GM23338 (cell line): ENCODE results near the gene FBXL5. TPM values are rescaled to one million over a fixed set of nuclear protein-coding genes. Genes with fewer than 3 reads are reported as not detected.
"Not testable (repeated sequence)": the region's sequence is repeated elsewhere in the genome, so short reads cannot be mapped to it uniquely, and the experiment has no call there.

Experiments used
- ATAC-seq: fragments of 200-7000 bp; cut with Tn5 transposase; 3 replicates; pipeline ENCODE4 v1.9.1; 2020
- DNase-seq: peaks from one replicate; pipeline ENCODE4 v3.0.0-alpha.2; 2015; ENCODE audit warnings: low spot score
- H2AFZ ChIP-seq: fragments of 200-600 bp; sonication (generic); 2 replicates; pipeline ENCODE4 v1.8.0; 2016; ENCODE audit warnings: antibody characterized with exemption, mild to moderate bottlenecking, moderate library complexity
- H3F3A ChIP-seq: fragments of 200-600 bp; sonication (generic); replicated peaks from 2 replicates; pipeline ENCODE4 v1.8.0; 2017; ENCODE audit warnings: antibody characterized with exemption, mixed run types, low read depth
- H3K27ac ChIP-seq: fragments of 200-600 bp; sonication (generic); 2 replicates; pipeline ENCODE4 v1.6.1; 2016; ENCODE audit warnings: low read depth
- H3K27me3 ChIP-seq: fragments of 200-600 bp; sonication (generic); 2 replicates; pipeline ENCODE4 v1.8.0; 2016; ENCODE audit warnings: mild to moderate bottlenecking, mixed run types, moderate library complexity; ENCODE audit not compliant: insufficient read depth
- H3K36me3 ChIP-seq: fragments of 200-600 bp; sonication (generic); 2 replicates; pipeline ENCODE4 v1.8.0; 2016; ENCODE audit warnings: mild to moderate bottlenecking; ENCODE audit not compliant: insufficient read depth
- H3K4me1 ChIP-seq: fragments of 200-600 bp; sonication (generic); 2 replicates; pipeline ENCODE4 v1.8.0; 2016; ENCODE audit warnings: mild to moderate bottlenecking, moderate library complexity; ENCODE audit not compliant: insufficient read depth
- H3K4me2 ChIP-seq: fragments of 200-600 bp; sonication (generic); 2 replicates; pipeline ENCODE4 v1.7.1; 2017; ENCODE audit warnings: mixed run types
- H3K4me3 ChIP-seq: fragments of 200-600 bp; sonication (generic); 2 replicates; pipeline ENCODE4 v1.6.1; 2016; ENCODE audit warnings: mixed run types
- H3K79me2 ChIP-seq: fragments of 200-600 bp; sonication (generic); replicated peaks from 2 replicates; pipeline ENCODE4 v1.8.0; 2017; ENCODE audit warnings: mild to moderate bottlenecking; ENCODE audit not compliant: insufficient read depth
- H3K9me2 ChIP-seq: fragments of 200-600 bp; sonication (generic); 2 replicates; pipeline ENCODE4 v1.8.0; 2017; ENCODE audit not compliant: insufficient read depth
- H4K20me1 ChIP-seq: fragments of 200-600 bp; sonication (generic); replicated peaks from 2 replicates; pipeline ENCODE4 v1.8.0; 2017; ENCODE audit warnings: mild to moderate bottlenecking; ENCODE audit not compliant: insufficient read depth
- H3K27ac Mint-ChIP-seq: 2 replicates; pipeline ENCODE4 v1.8.0; 2020; ENCODE audit warnings: inconsistent platforms, mild to moderate bottlenecking, moderate library complexity, mixed read lengths
- H3K27me3 Mint-ChIP-seq: 3 replicates; pipeline ENCODE4 v1.8.0; 2022; ENCODE audit warnings: low read depth, mild to moderate bottlenecking, moderate library complexity, mixed read lengths, inconsistent platforms; ENCODE audit not compliant: insufficient read depth, poor library complexity
- H3K36me3 Mint-ChIP-seq: 3 replicates; pipeline ENCODE4 v1.8.0; 2021; ENCODE audit warnings: low read depth, mild to moderate bottlenecking, inconsistent platforms, moderate library complexity, mixed read lengths
- H3K4me1 Mint-ChIP-seq: 3 replicates; pipeline ENCODE4 v1.8.0; 2020; ENCODE audit warnings: mild to moderate bottlenecking, inconsistent platforms, mixed read lengths
- H3K4me3 Mint-ChIP-seq: 3 replicates; pipeline ENCODE4 v1.8.0; 2021; ENCODE audit warnings: moderate library complexity, mild to moderate bottlenecking, inconsistent platforms, mixed read lengths
- H3K9me3 Mint-ChIP-seq: 3 replicates; pipeline ENCODE4 v1.8.0; 2020; ENCODE audit warnings: moderate library complexity, mild to moderate bottlenecking, inconsistent platforms, mixed read lengths
- CTCF ChIP-seq, 2 experiments: fragments of 200-600 bp in 1 of 2; sonication (generic) in 1 of 2; conservative IDR thresholded peaks; 2 replicates each; pipeline versions ENCODE4 v1.5.1 to v1.6.1; 2016 to 2017; ENCODE audit warnings: antibody characterized with exemption in 2 of 2, low read depth in 2 of 2, mild to moderate bottlenecking in 2 of 2, moderate library complexity in 1 of 2
- ETS1 ChIP-seq: IDR thresholded peaks from 2 replicates; pipeline ENCODE4 v1.6.1; 2016; ENCODE audit warnings: antibody characterized with exemption
- EZH2 ChIP-seq: fragments of 200-600 bp; sonication (generic); IDR thresholded peaks from one replicate; pipeline ENCODE4 v1.8.0; 2017; ENCODE audit warnings: antibody characterized with exemption, mild to moderate bottlenecking, low read depth; ENCODE audit not compliant: unreplicated experiment
- EZH2phosphoT487 ChIP-seq: fragments of 200-600 bp; sonication (generic); IDR thresholded peaks from one replicate; pipeline ENCODE4 v1.8.1; 2018; ENCODE audit warnings: antibody characterized with exemption; ENCODE audit not compliant: unreplicated experiment
- JUNB ChIP-seq: IDR thresholded peaks from one replicate; pipeline ENCODE4 v1.6.1; 2016; ENCODE audit warnings: antibody characterized with exemption; ENCODE audit not compliant: unreplicated experiment
- REST ChIP-seq: IDR thresholded peaks from one replicate; pipeline ENCODE4 v1.6.1; 2018; ENCODE audit warnings: antibody characterized with exemption; ENCODE audit not compliant: unreplicated experiment
- STAT1 ChIP-seq: IDR thresholded peaks from one replicate; pipeline ENCODE4 v1.6.1; 2016; ENCODE audit warnings: antibody characterized with exemption; ENCODE audit not compliant: unreplicated experiment
- ZNF331 ChIP-seq: fragments of 250-450 bp; sonication (Bioruptor Pico); IDR thresholded peaks from 2 replicates; pipeline ENCODE4 v1.5.0; 2020; ENCODE audit warnings: low read depth, mild to moderate bottlenecking, moderate library complexity
- polyA plus RNA-seq: library from polyadenylated mRNA; unstranded; fragments of >200 nt; fragmentation: Nextera tagmentation; extraction: Ambion mirVana; gene quantifications from 2 replicates; pipeline ENCODE4 v1.2.1, GENCODE V29; 2016
- total RNA-seq: library from RNA; depleted of rRNA; stranded (reverse); fragments of >200 nt; shearing (Covaris generic); gene quantifications from 2 replicates; pipeline ENCODE4 v1.2.3, GENCODE V29; 2014

The FBXL5 gene
- total and polyA plus RNA-seq, 2 experiments from 2014 or later: 55.7 to 81.9 TPM

GRCh38 chr4:15617407-15617806 lies 37.8 kb downstream of the FBXL5 start:
- H4K20me1 ChIP-seq: not testable (repeated sequence)
- peaks cover 62% of the 10 kb centered on the region for H3K79me2 ChIP-seq

GRCh38 chr4:15614891-15615290 lies 40.3 kb downstream of the FBXL5 start:
- H3K36me3 ChIP-seq, H3K27ac ChIP-seq, H3K27me3 ChIP-seq, H2AFZ ChIP-seq, H4K20me1 ChIP-seq, ATAC-seq, DNase-seq, H3K4me3 ChIP-seq, H3F3A ChIP-seq, H3K4me2 ChIP-seq, H3K4me3 Mint-ChIP-seq, H3K4me1 ChIP-seq, H3K4me1 Mint-ChIP-seq, H3K9me2 ChIP-seq, H3K27ac Mint-ChIP-seq, H3K27me3 Mint-ChIP-seq: not testable (repeated sequence)
- peaks cover 29% of the 10 kb centered on the region for H3K9me3 Mint-ChIP-seq
- H3K36me3 Mint-ChIP-seq: peaks cover 50% of the 10 kb centered on the region
- peaks cover 37% of the 10 kb centered on the region for H3K79me2 ChIP-seq

More at GRCh38 chr4:15617407-15617806, 37.8 kb downstream of the FBXL5 start:
- H3K4me1 Mint-ChIP-seq, H3K27ac ChIP-seq, H3K4me2 ChIP-seq, DNase-seq, H3K27ac Mint-ChIP-seq, H3K4me3 Mint-ChIP-seq, H3K27me3 Mint-ChIP-seq, H3K4me1 ChIP-seq, ATAC-seq, H3K4me3 ChIP-seq, H3F3A ChIP-seq, H2AFZ ChIP-seq, H3K27me3 ChIP-seq, H3K9me2 ChIP-seq: not testable (repeated sequence)
- Mint-ChIP-seq H3K9me3 (peaks cover 45% of the 10 kb centered on the region), H3K36me3 (peaks cover 75% of the 10 kb centered on the region)
- H3K36me3 ChIP-seq: peaks cover 13% of the 10 kb centered on the region

- Histone ChIP-seq H3K9me2 (no peaks in the 10 kb centered on the region), H4K20me1 (no peaks in the 10 kb centered on the region)
- TF ChIP-seq STAT1 (no peak), ZNF331 (CRISPR knock-in tag) (no peak), ETS1 (no peak), JUNB (no peak), EZH2phosphoT487 (no peak), EZH2 (no peak), REST (no peak), CTCF (conservative IDR thresholded peaks at IDR 0.05; ENCODE audit: low read depth in 2 of 2) (no peak)
Measured at GRCh38 chr4:15612136-15612535, 43.0 kb downstream of the FBXL5 start.

More at GRCh38 chr4:15612136-15612535, 43.0 kb downstream of the FBXL5 start:
- no peaks in the 10 kb centered on the region for H3K27me3 Mint-ChIP-seq
- no peaks in the 10 kb centered on the region for H3F3A ChIP-seq
- ATAC-seq (no peak), DNase-seq (no peak)
- no peak overlapping the region for H3K27ac Mint-ChIP-seq
- no peak overlapping the region for H3K27ac ChIP-seq
- H3K27me3 ChIP-seq: no peaks in the 10 kb centered on the region
- H3K4me2 ChIP-seq: no peak overlapping the region
- H2AFZ ChIP-seq: no peak overlapping the region
- peaks cover 24% of the 10 kb centered on the region for H3K36me3 Mint-ChIP-seq
- H3K36me3 ChIP-seq: 0 out of 2 replicates have a peak, but pooled peaks cover under 1% of the 10 kb centered on the region
- no peak overlapping the region for H3K4me3 ChIP-seq
- H3K4me3 Mint-ChIP-seq: no peak overlapping the region
- H3K4me1 Mint-ChIP-seq: peaks cover 7% of the 10 kb centered on the region
- H3K79me2 ChIP-seq: peaks cover 9% of the 10 kb centered on the region
- peaks cover 6% of the 10 kb centered on the region; the same call in 1 of the 2 replicates for H3K4me1 ChIP-seq
- peaks cover 7% of the 10 kb centered on the region for H3K9me3 Mint-ChIP-seq
